Measurements from ENCODE around the gene B3GNT2. TPM values are rescaled to one million over a fixed set of nuclear protein-coding genes. Genes with fewer than 3 reads are reported as not detected.
"Not testable (repeated sequence)": the region's sequence is repeated elsewhere in the genome, so short reads cannot be mapped to it uniquely, and the experiment has no call there.

Gene B3GNT2
- total and polyA plus RNA-seq, 5 experiments from 2014 or later: 20.0 to 31.0 (median 22.8) TPM

- ATAC-seq: no peak
- no peak for DNase-seq
- no peaks in the 10 kb centered on the region for H3K36me3 Mint-ChIP-seq
- no peak overlapping the region for H3K27ac Mint-ChIP-seq
- H3K27me3 Mint-ChIP-seq: no peaks in the 10 kb centered on the region
- no peak overlapping the region for H3K4me3 Mint-ChIP-seq
- peaks cover 0 to 2% (median 0%) of the 10 kb centered on the region in 4 donors for H3K4me1 Mint-ChIP-seq
- POLR2A ChIA-PET: no interaction called here
- H3K9me3 Mint-ChIP-seq: peaks cover 0 to 2% (median 0%) of the 10 kb centered on the region in 9 donors
These were observed 61.6 kb downstream of the B3GNT2 start for GRCh38 chr2:62257466-62257865.

DNA sequence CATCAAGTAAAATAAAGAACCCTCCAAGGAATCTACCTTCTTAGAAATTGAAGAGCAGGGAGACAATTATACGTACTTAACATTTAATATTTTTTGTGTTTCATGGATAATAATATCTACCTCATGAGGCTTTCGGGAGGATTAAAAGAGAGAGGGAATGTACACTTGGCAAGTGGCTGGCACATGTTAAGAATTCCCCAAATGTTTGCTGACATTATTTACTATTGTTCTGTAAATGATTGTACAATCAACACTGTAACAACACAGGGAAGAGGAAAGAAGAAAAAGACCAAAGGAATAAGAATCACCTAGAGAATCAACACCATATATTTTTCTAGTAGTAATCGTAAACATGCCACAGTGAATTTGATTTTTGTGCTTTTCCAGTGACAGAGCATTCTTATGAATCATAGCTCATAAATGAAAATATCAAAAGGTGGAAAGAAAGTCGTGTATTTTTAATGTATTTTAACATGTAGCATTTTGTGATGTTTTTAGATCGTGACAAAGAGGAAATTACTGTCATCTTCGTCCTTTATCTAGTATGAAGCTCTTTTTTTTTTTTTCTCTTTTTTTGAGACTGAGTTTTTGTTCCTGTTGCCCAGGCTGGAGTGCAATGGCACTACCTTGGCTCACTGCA lies 67.3 kb downstream of the B3GNT2 start:
- POLR2A ChIA-PET: interaction anchor here (0.6 kb wide), 1 partner anchor 32 kb away, joined by 3 read pairs; no protein-coding TSS in a partner anchor
- ATAC-seq: no peak
- H3K27me3 Mint-ChIP-seq: no peaks in the 10 kb centered on the region

DNA sequence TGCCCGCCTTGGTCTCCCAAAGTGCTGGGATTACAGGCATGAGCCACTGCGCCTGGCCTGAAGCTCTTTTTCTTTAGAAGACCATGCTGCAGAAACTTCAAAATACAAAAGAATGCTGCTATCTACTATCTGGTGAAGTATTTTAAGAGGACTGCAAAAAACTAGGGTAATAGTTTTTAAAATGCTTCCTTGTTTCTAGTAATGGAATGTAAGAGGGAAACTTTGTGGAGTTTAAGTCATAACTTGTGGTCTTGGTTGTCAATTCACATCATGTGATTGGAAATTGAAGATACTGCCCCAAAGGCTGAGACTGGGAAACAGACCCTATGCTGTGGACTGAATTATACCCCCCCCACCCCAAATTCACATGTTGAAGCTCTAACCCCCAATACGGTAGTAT lies 68.3 kb downstream of the B3GNT2 start:
- Mint-ChIP-seq H3K36me3 (peaks cover 0 to 5% (median 0%) of the 10 kb centered on the region in 3 donors), H3K4me3 (no peak overlapping the region), H3K9me3 (peaks cover 0 to under 1% (median 0%) of the 10 kb centered on the region in 9 donors), H3K4me1 (peaks cover 0 to 11% (median 6%) of the 10 kb centered on the region in 4 donors), H3K27ac (no peak overlapping the region), H3K27me3 (no peaks in the 10 kb centered on the region)
- POLR2A ChIA-PET: no interaction called here
- no peak for DNase-seq
- ATAC-seq: no peak

More for the DNA sequence above, 67.3 kb downstream of the B3GNT2 start:
- H3K4me3 Mint-ChIP-seq: no peak overlapping the region
- no peaks in the 10 kb centered on the region for H3K9me3 Mint-ChIP-seq
- no peaks in the 10 kb centered on the region for H3K36me3 Mint-ChIP-seq
- H3K27ac Mint-ChIP-seq: no peak overlapping the region
- no peak for DNase-seq
- peaks cover 0 to 11% (median 6%) of the 10 kb centered on the region in 4 donors for H3K4me1 Mint-ChIP-seq

GRCh38 chr2:62265106-62265505 lies 69.2 kb downstream of the B3GNT2 start:
- Mint-ChIP-seq H3K27ac (no peak overlapping the region), H3K9me3 (peaks cover 0 to 3% (median 0%) of the 10 kb centered on the region in 9 donors), H3K4me1 (peaks cover 0 to 11% (median 6%) of the 10 kb centered on the region in 4 donors), H3K36me3 (peaks cover 0 to 5% (median 0%) of the 10 kb centered on the region in 3 donors), H3K27me3 (no peaks in the 10 kb centered on the region), H3K4me3 (no peak overlapping the region)
- POLR2A ChIA-PET: no interaction called here
- no peak for ATAC-seq
- no peak for DNase-seq

GRCh38 chr2:62266433-62267038 lies 70.6 kb downstream of the B3GNT2 start:
- H3K27me3 Mint-ChIP-seq: no peaks in the 10 kb centered on the region
- no peak for ATAC-seq
- H3K27ac Mint-ChIP-seq: peak overlapping the region in 2 of 10 donors; percentile 47 to 78
- H3K4me1 Mint-ChIP-seq: peaks cover 0 to 11% (median 6%) of the 10 kb centered on the region in 4 donors
- peaks cover 0 to 3% (median 0%) of the 10 kb centered on the region in 9 donors for H3K9me3 Mint-ChIP-seq
- H3K4me3 Mint-ChIP-seq: no peak overlapping the region
- POLR2A ChIA-PET: interaction anchor here (0.6 kb wide), 1 partner anchor 323 kb away, joined by 3 read pairs; no protein-coding TSS in a partner anchor
- peaks cover 0 to 5% (median 0%) of the 10 kb centered on the region in 3 donors for H3K36me3 Mint-ChIP-seq
- no peak for DNase-seq

DNA sequence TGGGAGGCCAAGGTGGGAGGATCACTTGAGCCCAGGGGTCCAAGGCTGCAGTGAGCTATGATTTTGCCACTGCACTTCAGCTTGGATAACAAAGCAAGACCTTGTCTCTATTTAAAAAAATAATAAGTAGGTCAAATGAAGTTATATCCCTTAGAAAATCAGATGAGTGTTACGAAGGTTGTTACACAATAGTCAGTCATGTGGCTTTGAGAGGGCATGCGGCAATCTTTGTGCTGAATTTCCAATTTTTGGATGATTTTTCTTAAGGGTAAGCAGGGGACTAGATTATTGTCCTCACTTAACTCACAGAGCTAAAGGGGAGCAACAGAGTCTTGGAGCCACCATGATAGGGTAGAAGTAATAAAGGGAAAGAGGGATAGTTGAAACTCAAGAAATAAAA lies 71.8 kb downstream of the B3GNT2 start:
- ATAC-seq (no peak), DNase-seq (no peak)
- H3K36me3 Mint-ChIP-seq: peaks cover 0 to 5% (median 0%) of the 10 kb centered on the region in 3 donors
- H3K4me1 Mint-ChIP-seq: peaks cover 0 to 11% (median 6%) of the 10 kb centered on the region in 4 donors
- H3K9me3 Mint-ChIP-seq: peaks cover 0 to 3% (median 0%) of the 10 kb centered on the region in 9 donors
- H3K4me3 Mint-ChIP-seq: no peak overlapping the region
- no peaks in the 10 kb centered on the region for H3K27me3 Mint-ChIP-seq
- H3K27ac Mint-ChIP-seq: no peak overlapping the region
- POLR2A ChIA-PET: no interaction called here

GRCh38 chr2:62268681-62269188 lies 72.8 kb downstream of the B3GNT2 start:
- H3K9me3 Mint-ChIP-seq, DNase-seq, H3K36me3 Mint-ChIP-seq, H3K4me3 Mint-ChIP-seq, POLR2A ChIA-PET, H3K4me1 Mint-ChIP-seq, ATAC-seq, H3K27me3 Mint-ChIP-seq: not testable (repeated sequence)
- H3K27ac Mint-ChIP-seq: peak overlapping the region in 1 of 10 donors; percentile 84

DNA sequence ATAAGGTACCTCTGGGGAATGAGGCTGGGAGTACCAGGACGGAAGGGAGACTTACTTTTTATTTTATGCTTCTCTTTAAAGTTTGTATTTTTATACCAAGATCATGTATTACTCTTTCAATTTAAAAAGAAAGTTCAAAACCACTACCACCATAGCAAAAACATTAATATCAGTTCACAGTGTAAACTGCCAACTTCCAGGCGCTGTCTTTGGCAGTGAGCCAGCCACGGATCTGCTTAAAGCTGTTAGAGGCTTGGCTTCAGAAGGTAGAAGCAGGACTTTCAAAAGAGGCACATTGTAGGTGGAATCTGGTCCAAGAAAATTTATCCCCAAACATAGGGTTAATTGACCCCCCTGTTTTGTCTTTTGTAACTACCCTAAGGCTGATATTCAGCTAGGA lies 74.8 kb downstream of the B3GNT2 start:
- Mint-ChIP-seq H3K9me3 (peaks cover 0 to 3% (median 0%) of the 10 kb centered on the region in 9 donors), H3K27me3 (no peaks in the 10 kb centered on the region), H3K4me3 (no peak overlapping the region), H3K36me3 (peaks cover 0 to 5% (median 0%) of the 10 kb centered on the region in 3 donors), H3K4me1 (peaks cover 0 to 4% (median under 1%) of the 10 kb centered on the region in 4 donors), H3K27ac (peak overlapping the region in 2 of 10 donors; percentile 23 to 51)
- DNase-seq (peak in 2 of 10 donors; percentile 4 to 5), ATAC-seq (no peak)
- POLR2A ChIA-PET: no interaction called here

Small RNA genes within 50 kb of the gene (microRNA-seq; reads per million reads assigned to microRNA genes)
- not detected for gene MIR5192 (ENCODE audit: borderline microRNAs expressed)
